Measurements from ENCODE around the gene LPAR6.

- TF ChIP-seq CTCF (IDR thresholded peaks at IDR 0.05) (no peak), POLR2A (IDR thresholded peaks at IDR 0.05) (no peak)
These were observed 35.1 kb downstream of the LPAR6 start for GRCh38 chr13:48377857-48378256.

Data from transverse colon (tissue), 3 donors.